Naive thymus-derived CD4-positive, alpha-beta T cell (primary cell): ENCODE data around the gene PKNOX2. TPM values are rescaled to one million over a fixed set of nuclear protein-coding genes. Genes with fewer than 3 reads are reported as not detected.

Experiments used
- ATAC-seq: fragments of 150-1000 bp; cut with Tn5 transposase; 2 replicates; pipeline ENCODE4 v1.10.0; 2021; ENCODE audit warnings: mild to moderate bottlenecking, moderate library complexity
- CTCF ChIA-PET: fragments of 350-600 bp; sonication (Branson Sonifier 250); formaldehyde crosslinking; loops from one replicate; lab custom pipeline; 2021; ENCODE audit warnings: antibody characterized with exemption; lab: Charles Lee
- POLR2A ChIA-PET: fragments of 350-600 bp; sonication (Branson Sonifier 250); formaldehyde crosslinking; loops from one replicate; lab custom pipeline; 2021; ENCODE audit warnings: antibody characterized with exemption, inconsistent platforms; lab: Charles Lee
- DNase-seq, 9 donors: peaks; one replicate each; pipeline versions ENCODE4 v3.0.0 to v3.0.0-alpha.2; 2020 to 2022; ENCODE audit warnings: mixed read lengths in 1 of 9
- H3K27ac ChIP-seq: one replicate; pipeline ENCODE4 v1.7.0; 2013; ENCODE audit warnings: mild to moderate bottlenecking, low read depth, low read length, moderate library complexity
- H3K27me3 ChIP-seq, 2 donors: one replicate each; pipeline ENCODE4 v1.7.0; 2013; ENCODE audit warnings: low read length in 2 of 2, mild to moderate bottlenecking in 2 of 2, moderate library complexity in 2 of 2; ENCODE audit not compliant: control insufficient read depth in 2 of 2, insufficient read depth in 2 of 2
- H3K36me3 ChIP-seq, 3 experiments: 1 replicate in 2 of 3; 2 replicates in 1 of 3; pipeline ENCODE4 v1.7.0; 2013; ENCODE audit warnings: low read length in 3 of 3, mild to moderate bottlenecking in 3 of 3, moderate library complexity in 1 of 3; ENCODE audit not compliant: insufficient read depth in 3 of 3, control insufficient read depth in 2 of 3
- H3K4me1 ChIP-seq, 2 donors: one replicate each; pipeline ENCODE4 v1.7.0; 2013; ENCODE audit warnings: low read length in 2 of 2, mild to moderate bottlenecking in 2 of 2, moderate library complexity in 1 of 2; ENCODE audit not compliant: control insufficient read depth in 2 of 2, insufficient read depth in 2 of 2
- H3K4me3 ChIP-seq: 2 replicates; pipeline ENCODE4 v1.7.0; 2013; ENCODE audit warnings: mild to moderate bottlenecking, low read length
- H3K9me3 ChIP-seq, 3 experiments: 1 replicate in 2 of 3; 2 replicates in 1 of 3; pipeline ENCODE4 v1.7.0; 2013; ENCODE audit warnings: low read length in 3 of 3; ENCODE audit not compliant: control insufficient read depth in 2 of 3
- H3K27ac Mint-ChIP-seq, 9 donors: one replicate each; pipeline ENCODE4 v1.8.0; 2020 to 2022; ENCODE audit warnings: mixed read lengths in 9 of 9, mild to moderate bottlenecking in 8 of 9, moderate library complexity in 5 of 9, inconsistent platforms in 2 of 9
- H3K27me3 Mint-ChIP-seq, 5 donors: one replicate each; pipeline ENCODE4 v1.8.0; 2021 to 2022; ENCODE audit warnings: mixed read lengths in 5 of 5, mild to moderate bottlenecking in 1 of 5
- H3K36me3 Mint-ChIP-seq, 5 donors: one replicate each; pipeline ENCODE4 v1.8.0; 2020 to 2022; ENCODE audit warnings: mixed read lengths in 5 of 5, mild to moderate bottlenecking in 3 of 5, inconsistent platforms in 1 of 5
- H3K4me1 Mint-ChIP-seq, 7 donors: one replicate each; pipeline ENCODE4 v1.8.0; 2020 to 2022; ENCODE audit warnings: mixed read lengths in 7 of 7, mild to moderate bottlenecking in 3 of 7, inconsistent platforms in 1 of 7
- H3K4me3 Mint-ChIP-seq, 10 donors: one replicate each; pipeline ENCODE4 v1.8.0; 2020 to 2022; ENCODE audit warnings: mild to moderate bottlenecking in 10 of 10, mixed read lengths in 10 of 10, moderate library complexity in 6 of 10, inconsistent platforms in 2 of 10
- H3K9me3 Mint-ChIP-seq, 11 donors: one replicate each; pipeline ENCODE4 v1.8.0; 2020 to 2022; ENCODE audit warnings: mixed read lengths in 11 of 11, mild to moderate bottlenecking in 4 of 11, inconsistent platforms in 1 of 11, moderate library complexity in 1 of 11
- intact Hi-C, 2 donors: fragments of 100-400 bp; cut with micrococcal nuclease; formaldehyde crosslinking; loops; one replicate each; pipeline ENCODE4 v1.15.1; 2023
- polyA plus RNA-seq, 2 donors: library from polyadenylated mRNA; unstranded; fragments of 300-500 nt; fragmentation: Illumina TruSeq; gene quantifications; one replicate each; pipeline ENCODE4 v1.2.3, GENCODE V29; 2021
- total RNA-seq, 6 experiments: library from RNA in 5 of 6; stranded (reverse) in 5 of 6; gene quantifications; 1 replicate in 5 of 6; 2 replicates in 1 of 6; pipeline ENCODE4 v1.2.3 and lab custom pipeline; 2021 to 2026

PKNOX2 gene
- total and polyA plus RNA-seq, 7 experiments from 2014 or later = not detected

DNA sequence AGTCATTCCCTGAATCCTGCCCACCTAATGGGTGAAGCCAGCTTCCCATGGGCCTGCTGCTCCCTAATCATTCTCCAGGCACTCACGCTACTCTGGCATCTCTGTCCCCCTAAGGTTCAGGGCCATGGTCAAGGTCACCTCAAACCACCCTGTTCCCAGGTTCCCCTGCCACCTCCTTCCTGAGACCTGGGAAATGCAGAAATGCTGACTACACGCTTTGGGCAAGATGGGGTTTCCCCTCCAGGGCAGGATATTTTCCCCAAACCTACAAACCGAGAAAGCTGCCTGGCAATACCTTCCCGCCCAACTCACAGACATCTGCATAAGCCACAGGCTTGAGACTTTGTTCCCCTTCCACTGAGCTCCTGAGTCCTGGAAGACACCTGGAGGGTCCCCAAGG lies 233.9 kb downstream of the PKNOX2 start:
- ChIA-PET CTCF (no interaction called here), POLR2A (no interaction called here)
- Mint-ChIP-seq H3K4me3 (no peak overlapping the region), H3K27me3 (peaks cover 18 to 63% (median 42%) of the 10 kb centered on the region in 5 donors), H3K36me3 (no peaks in the 10 kb centered on the region), H3K4me1 (no peaks in the 10 kb centered on the region), H3K9me3 (peaks cover 0 to under 1% (median 0%) of the 10 kb centered on the region in 11 donors), H3K27ac (no peak overlapping the region)
- H3K4me1 ChIP-seq = no peaks in the 10 kb centered on the region
- H3K4me3 ChIP-seq = no peak overlapping the region
- ATAC-seq (no peak), DNase-seq (no peak)
- no peaks in the 10 kb centered on the region for H3K9me3 ChIP-seq
- H3K36me3 ChIP-seq = no peaks in the 10 kb centered on the region
- peaks cover 0 to 4% of the 10 kb centered on the region in 2 donors for H3K27me3 ChIP-seq
- H3K27ac ChIP-seq = no peak overlapping the region
- intact Hi-C loops = no loop called here

DNA sequence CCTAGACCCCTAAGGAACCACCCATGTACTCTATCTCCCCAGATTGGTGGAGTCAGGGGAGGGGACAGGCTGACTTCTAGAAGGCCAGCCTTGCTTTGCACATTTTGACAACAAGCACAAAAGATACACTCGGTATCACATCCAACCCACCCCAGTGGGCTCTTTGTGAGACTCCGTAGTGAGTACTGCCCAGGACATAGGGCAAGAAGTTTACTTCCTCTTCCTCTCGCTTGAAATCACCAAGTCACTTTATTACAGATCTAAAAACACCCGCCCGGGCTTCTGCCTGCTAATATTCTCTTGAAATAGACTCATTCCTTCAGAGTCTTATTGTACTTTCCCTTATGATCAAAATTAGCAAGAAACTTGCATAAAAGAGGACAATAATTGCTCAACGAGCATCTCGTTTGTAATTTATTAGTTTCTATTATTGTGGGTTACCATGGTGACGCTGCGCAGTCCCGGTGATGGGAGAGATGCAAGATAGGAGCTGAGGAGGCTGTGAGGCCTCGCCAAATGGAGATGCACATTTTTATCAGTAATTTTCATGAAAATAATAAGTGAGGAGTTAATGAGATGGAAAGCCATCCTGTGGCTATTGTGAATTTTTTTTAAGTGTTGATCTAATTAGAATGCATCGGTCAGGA lies 234.6 kb downstream of the PKNOX2 start:
- Histone ChIP-seq H3K4me1 (no peaks in the 10 kb centered on the region), H3K27ac (no peak overlapping the region), H3K36me3 (no peaks in the 10 kb centered on the region), H3K9me3 (no peaks in the 10 kb centered on the region), H3K27me3 (peaks cover 0 to 4% of the 10 kb centered on the region in 2 donors), H3K4me3 (no peak overlapping the region)
- ChIA-PET CTCF (no interaction called here), POLR2A (no interaction called here)
- no peak for DNase-seq
- Mint-ChIP-seq H3K36me3 (no peaks in the 10 kb centered on the region), H3K4me1 (no peaks in the 10 kb centered on the region), H3K4me3 (no peak overlapping the region), H3K9me3 (peaks cover 0 to 2% (median 0%) of the 10 kb centered on the region in 11 donors), H3K27ac (no peak overlapping the region), H3K27me3 (peaks cover 18 to 62% (median 45%) of the 10 kb centered on the region in 5 donors)
- intact Hi-C loops = no loop called here
- ATAC-seq = no peak

DNA sequence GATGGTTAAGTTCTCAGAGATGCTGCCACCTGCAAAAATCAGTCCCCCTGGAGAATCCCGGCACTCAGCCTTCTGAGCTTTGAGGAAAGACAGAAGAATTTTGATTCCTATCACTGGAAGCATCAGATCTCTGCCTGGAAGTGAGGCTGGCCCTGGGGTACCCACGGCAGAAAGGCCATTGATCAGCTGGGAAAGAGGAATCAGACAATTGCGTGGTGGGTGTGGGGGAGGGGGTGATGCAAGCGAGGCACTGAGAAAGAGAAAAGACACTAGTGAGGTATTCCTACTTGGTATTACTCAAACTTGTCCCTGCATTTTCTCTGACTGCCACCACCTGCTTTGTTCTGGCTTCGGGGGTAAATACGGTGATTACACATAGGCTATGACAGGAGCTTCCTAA lies 235.4 kb downstream of the PKNOX2 start:
- H3K9me3 Mint-ChIP-seq = peaks cover 0 to 2% (median 0%) of the 10 kb centered on the region in 11 donors
- no peak overlapping the region for H3K4me3 ChIP-seq
- ChIA-PET POLR2A (no interaction called here), CTCF (no interaction called here)
- H3K27ac ChIP-seq = no peak overlapping the region
- H3K4me1 Mint-ChIP-seq = peaks cover 0 to 5% (median 2%) of the 10 kb centered on the region in 7 donors
- DNase-seq = no peak
- no peaks in the 10 kb centered on the region for H3K4me1 ChIP-seq
- no peak overlapping the region for H3K4me3 Mint-ChIP-seq
- no peaks in the 10 kb centered on the region for H3K36me3 Mint-ChIP-seq
- no peaks in the 10 kb centered on the region for H3K36me3 ChIP-seq
- H3K27ac Mint-ChIP-seq = no peak overlapping the region
- H3K9me3 ChIP-seq = no peaks in the 10 kb centered on the region
- intact Hi-C loops = loop anchor here in 1 of 2 donors (10.0 kb wide), 1 partner anchor 435 kb away; no protein-coding TSS in a partner anchor
- H3K27me3 Mint-ChIP-seq = peaks cover 24 to 68% (median 50%) of the 10 kb centered on the region in 5 donors
- peaks cover 0 to 4% of the 10 kb centered on the region in 2 donors for H3K27me3 ChIP-seq
- ATAC-seq = no peak

DNA sequence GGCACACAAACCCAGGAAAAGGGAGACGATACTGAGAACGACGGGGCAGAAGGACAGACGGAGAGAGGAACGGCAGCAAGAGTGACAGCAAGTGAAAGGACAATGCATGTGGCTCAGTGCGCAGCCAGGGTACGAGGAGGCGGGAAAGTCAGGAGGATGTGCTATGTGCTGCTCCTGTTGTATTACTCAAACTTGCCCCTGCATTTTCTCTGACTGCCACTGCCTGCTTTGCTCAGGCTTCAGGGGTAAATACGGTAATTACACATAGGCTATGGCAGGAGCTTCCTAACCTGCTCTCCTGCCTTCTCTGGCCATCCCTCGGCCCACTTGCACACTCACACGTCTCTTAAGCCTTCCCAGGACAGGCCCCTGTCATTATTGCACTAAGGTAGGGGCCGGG lies 236.7 kb downstream of the PKNOX2 start:
- no peak overlapping the region for H3K27ac ChIP-seq
- POLR2A ChIA-PET = no interaction called here
- H3K4me1 ChIP-seq = no peaks in the 10 kb centered on the region
- no peaks in the 10 kb centered on the region for H3K9me3 ChIP-seq
- ATAC-seq (no peak), DNase-seq (no peak)
- no peak overlapping the region for H3K27ac Mint-ChIP-seq
- H3K36me3 ChIP-seq = no peaks in the 10 kb centered on the region
- CTCF ChIA-PET = no interaction called here
- no peaks in the 10 kb centered on the region for H3K36me3 Mint-ChIP-seq
- peaks cover 0 to 10% (median 6%) of the 10 kb centered on the region in 7 donors for H3K4me1 Mint-ChIP-seq
- peaks cover 0 to 4% of the 10 kb centered on the region in 2 donors for H3K27me3 ChIP-seq
- peaks cover 33 to 79% (median 54%) of the 10 kb centered on the region in 5 donors for H3K27me3 Mint-ChIP-seq
- no peak overlapping the region for H3K4me3 Mint-ChIP-seq
- H3K9me3 Mint-ChIP-seq = peaks cover 0 to 2% (median 0%) of the 10 kb centered on the region in 11 donors
- intact Hi-C loops = loop anchor here in 1 of 2 donors (10.0 kb wide), 1 partner anchor 436 kb away; no protein-coding TSS in a partner anchor
- no peak overlapping the region for H3K4me3 ChIP-seq

DNA sequence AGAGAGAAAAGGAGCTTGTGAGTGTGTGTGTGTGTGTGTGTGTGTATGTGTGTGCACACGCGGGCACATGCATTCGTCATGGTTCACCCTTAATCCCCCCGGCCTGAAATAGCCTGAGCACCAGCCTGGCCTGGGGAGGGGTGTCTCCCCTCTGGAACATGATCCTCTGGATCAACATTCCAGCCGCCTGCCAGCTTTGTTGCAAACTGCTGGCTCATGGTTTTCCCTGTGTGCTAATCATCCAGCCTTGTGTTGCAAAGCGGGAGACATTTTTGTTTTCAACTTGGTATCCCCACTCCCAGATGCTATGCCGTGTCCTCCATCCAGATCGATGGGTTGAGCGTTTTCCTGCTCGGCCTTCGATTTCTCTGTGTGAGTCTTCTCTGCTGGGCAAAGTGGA lies 237.2 kb downstream of the PKNOX2 start:
- Mint-ChIP-seq H3K4me3 (no peak overlapping the region), H3K27me3 (peaks cover 38 to 79% (median 57%) of the 10 kb centered on the region in 5 donors), H3K27ac (no peak overlapping the region), H3K9me3 (peaks cover 0 to 2% (median 0%) of the 10 kb centered on the region in 11 donors), H3K36me3 (no peaks in the 10 kb centered on the region), H3K4me1 (peaks cover 0 to 10% (median 6%) of the 10 kb centered on the region in 7 donors)
- no peaks in the 10 kb centered on the region for H3K9me3 ChIP-seq
- ATAC-seq (no peak), DNase-seq (no peak)
- H3K4me3 ChIP-seq = no peak overlapping the region
- ChIA-PET CTCF (no interaction called here), POLR2A (no interaction called here)
- intact Hi-C loops = loop anchor here in 1 of 2 donors (10.0 kb wide), 1 partner anchor 437 kb away; no protein-coding TSS in a partner anchor
- no peak overlapping the region for H3K27ac ChIP-seq
- H3K27me3 ChIP-seq = peaks cover 0 to 4% of the 10 kb centered on the region in 2 donors
- no peaks in the 10 kb centered on the region for H3K36me3 ChIP-seq
- H3K4me1 ChIP-seq = no peaks in the 10 kb centered on the region

DNA sequence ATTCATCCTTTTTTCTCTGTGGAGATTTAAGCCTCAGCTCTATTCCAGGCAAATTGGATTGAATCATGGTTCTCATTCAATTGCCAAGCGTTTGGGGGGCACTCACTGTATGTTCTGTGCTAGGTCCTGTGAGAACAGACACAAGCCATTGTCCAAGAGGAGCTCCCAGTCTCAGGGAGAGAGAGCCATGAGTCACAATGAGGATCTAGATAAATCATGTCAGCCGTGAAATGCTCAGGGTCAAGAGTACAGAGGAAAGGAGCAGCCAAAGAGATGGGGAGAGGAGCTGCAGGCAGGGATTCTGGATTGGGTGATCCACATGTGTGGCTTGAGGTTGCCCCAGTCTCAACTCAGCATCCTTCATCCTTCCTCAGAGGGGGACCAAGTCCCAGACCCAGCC lies 237.9 kb downstream of the PKNOX2 start:
- Mint-ChIP-seq H3K36me3 (no peaks in the 10 kb centered on the region), H3K4me1 (peaks cover 0 to 10% (median 6%) of the 10 kb centered on the region in 7 donors), H3K9me3 (peaks cover 0 to 2% (median 0%) of the 10 kb centered on the region in 11 donors), H3K27me3 (peaks cover 38 to 76% (median 50%) of the 10 kb centered on the region in 5 donors), H3K27ac (no peak overlapping the region), H3K4me3 (no peak overlapping the region)
- ChIA-PET CTCF (no interaction called here), POLR2A (no interaction called here)
- Histone ChIP-seq H3K27me3 (peaks cover 0 to 4% of the 10 kb centered on the region in 2 donors), H3K4me1 (no peaks in the 10 kb centered on the region), H3K9me3 (no peaks in the 10 kb centered on the region), H3K36me3 (no peaks in the 10 kb centered on the region), H3K27ac (no peak overlapping the region), H3K4me3 (no peak overlapping the region)
- ATAC-seq (no peak), DNase-seq (no peak)
- intact Hi-C loops = loop anchor here in 1 of 2 donors (10.0 kb wide), 1 partner anchor 438 kb away; no protein-coding TSS in a partner anchor
